GM21619 (cell line): ENCODE measurements around the gene TEX38.

Experiments
- ATAC-seq: cut with Tn5 transposase; IDR thresholded peaks from one replicate; pipeline ENCODE4 v1.9.1; 2021; ENCODE audit not compliant: unreplicated experiment

Gene TEX38

DNA sequence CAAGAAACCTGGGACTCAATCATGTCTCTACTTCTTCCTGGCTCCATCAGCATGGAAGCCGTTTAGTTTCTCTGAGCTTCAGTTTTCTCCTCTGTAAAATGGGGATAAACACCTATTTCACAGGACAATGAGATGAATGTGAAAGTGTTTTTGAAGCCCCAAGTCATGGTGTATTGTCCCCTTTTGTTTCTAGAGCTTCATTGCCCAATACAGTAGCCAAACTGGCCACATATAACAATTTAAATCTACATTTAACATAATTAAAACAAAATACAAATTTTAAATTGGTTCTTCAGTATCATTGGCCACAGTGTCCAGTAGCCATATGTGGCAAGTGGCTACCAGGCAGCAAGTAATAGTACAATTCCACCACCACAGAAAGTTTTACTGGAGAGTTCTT is 49.5 kb downstream of the TEX38 start:
- ATAC-seq = no peak

DNA sequence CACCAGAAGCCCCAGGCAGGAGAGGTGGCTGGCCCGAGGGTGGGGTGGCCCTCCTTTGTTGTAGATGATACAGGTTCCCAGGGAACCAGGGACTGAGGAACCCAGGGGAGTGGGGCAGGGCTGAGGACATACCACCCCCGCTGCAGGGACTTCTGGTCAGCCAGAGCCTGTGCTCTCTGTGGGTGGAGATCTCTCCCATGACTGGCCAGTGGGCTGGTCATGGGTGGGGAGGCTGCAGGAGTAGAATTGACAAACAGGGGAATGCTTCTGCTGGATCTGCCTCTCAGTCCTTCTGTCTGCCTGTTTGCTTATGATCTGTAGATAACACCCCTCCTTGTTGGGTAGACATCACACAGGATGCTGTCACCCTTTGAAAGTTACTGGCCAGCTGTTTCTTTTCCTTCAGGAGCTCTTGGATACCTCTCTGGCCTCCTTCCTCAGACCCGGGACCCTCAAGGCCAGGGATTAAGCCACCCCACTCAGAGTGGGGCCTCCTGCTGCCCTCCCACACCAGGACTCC is 50.1 kb downstream of the TEX38 start:
- no peak for ATAC-seq
